ENCODE measurements around the gene ZCCHC24. TPM values are rescaled to one million over a fixed set of nuclear protein-coding genes. Genes with fewer than 3 reads are reported as not detected.

The ZCCHC24 gene
- total and polyA plus RNA-seq, 2 donors (not counting 3 experiments of a cell fraction or from before 2014, with no cell fraction given) = 5.2 to 8.4 TPM

DNA sequence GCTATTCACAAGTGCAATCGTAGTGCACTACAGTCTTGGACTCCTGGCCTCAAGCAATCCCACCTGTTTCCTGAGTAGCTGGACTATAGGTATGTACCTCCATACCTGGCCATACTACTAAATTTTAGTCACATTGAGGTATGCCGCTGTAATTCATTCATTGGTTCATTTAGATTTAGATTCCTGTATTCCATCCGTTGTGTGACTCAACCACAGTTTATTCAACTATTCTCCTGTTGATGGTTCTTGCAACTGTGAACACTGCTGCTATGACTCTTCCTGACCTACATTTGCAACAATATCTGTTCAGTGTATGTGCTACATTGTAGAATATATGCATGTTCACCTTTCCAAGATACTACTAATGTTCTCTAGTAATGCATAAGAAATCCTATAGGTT, 8.0 kb upstream of the ZCCHC24 start:
- ChIA-PET CTCF (interaction anchor here (1.1 kb wide), 1 partner anchor 14 kb away, joined by 3 read pairs; no protein-coding TSS in a partner anchor), POLR2A (no interaction called here)
- H3K9me3 ChIP-seq (replicated peaks; ENCODE audit: control insufficient read depth, insufficient read depth, low read length) = no peaks in the 10 kb centered on the region
- no peak overlapping the region for H2AFZ ChIP-seq (ENCODE audit: low read depth, low read length)
- H3K4me3 ChIP-seq (replicated peaks in 1 of 3; ENCODE audit: insufficient read depth in 1 of 3, low read depth in 1 of 3, low read length in 3 of 3) = no peak overlapping the region
- H3K27me3 ChIP-seq (ENCODE audit: control insufficient read depth in 2 of 2, insufficient read depth in 2 of 2, low read length in 2 of 2) = peaks cover 17 to 18% of the 10 kb centered on the region in 2 experiments
- H4K20me1 ChIP-seq (replicated peaks; ENCODE audit: control insufficient read depth, extremely low read depth, insufficient read depth, low read length) = no peaks in the 10 kb centered on the region
- no TSS peak for BruUV-seq (replicated peaks)
- H3K4me1 ChIP-seq (ENCODE audit: control insufficient read depth, extremely low read depth, insufficient read depth, low read length) = no peaks in the 10 kb centered on the region
- DNase-seq (ENCODE audit: low read depth, low spot score) (no peak), FAIRE-seq (no peak)
- no peaks in the 10 kb centered on the region for H3K36me3 ChIP-seq (ENCODE audit: control insufficient read depth in 2 of 2, extremely low read depth in 1 of 2, insufficient read depth in 2 of 2, low read length in 2 of 2)
- H3K27ac ChIP-seq (ENCODE audit: insufficient read depth, low read depth, low read length) = no peak overlapping the region
- no peaks in the 10 kb centered on the region for H3K79me2 ChIP-seq (ENCODE audit: control insufficient read depth, insufficient read depth, low read length)
- H3K9me1 ChIP-seq (replicated peaks; ENCODE audit: control insufficient read depth, extremely low read depth, insufficient read depth, low read length) = no peaks in the 10 kb centered on the region
- intact Hi-C loops (cut with micrococcal nuclease) (no loop called here), dilution Hi-C loops (cut with MboI; ENCODE audit: extremely low pct_ligation_motif_present, low sequenced_read_pairs) (no loop called here)
- H3K9ac ChIP-seq (replicated peaks; ENCODE audit: extremely low read depth, insufficient read depth, low read length) = no peak overlapping the region
- H3K4me2 ChIP-seq (ENCODE audit: insufficient read depth, low read length) = no peak overlapping the region
- TF ChIP-seq MYC (IDR thresholded peaks at IDR 0.05; ENCODE audit: low read depth, low read length) (no peak), EZH2 (IDR thresholded peaks at IDR 0.05; ENCODE audit: borderline replicate concordance, low read depth, low read length, severe bottlenecking) (no peak)

DNA sequence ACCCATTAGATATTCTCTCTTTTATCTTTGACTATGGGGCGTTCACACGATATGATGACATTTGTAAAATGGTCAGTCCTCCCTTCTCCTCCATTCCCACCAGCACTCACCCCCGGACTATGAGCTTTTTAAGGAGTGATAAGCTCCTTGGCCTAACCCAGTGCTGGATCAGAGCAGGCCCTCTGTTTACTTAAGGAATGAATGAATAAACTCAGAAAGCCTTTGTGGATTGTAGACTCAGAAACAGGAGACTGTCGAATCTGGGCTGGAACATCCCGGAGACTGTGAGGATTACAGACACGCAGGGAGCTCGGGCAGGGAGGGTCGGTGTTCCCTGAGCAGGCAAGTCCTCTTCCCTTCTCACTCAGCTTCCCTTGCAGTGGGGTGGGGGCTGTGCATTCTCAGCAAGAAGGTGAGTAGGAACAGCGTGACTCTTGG, 6.8 kb upstream of the ZCCHC24 start:
- H3K79me2 ChIP-seq (ENCODE audit: control insufficient read depth, insufficient read depth, low read length) = no peaks in the 10 kb centered on the region
- peaks cover 15 to 17% of the 10 kb centered on the region in 2 experiments for H3K27me3 ChIP-seq (ENCODE audit: control insufficient read depth in 2 of 2, insufficient read depth in 2 of 2, low read length in 2 of 2)
- ChIA-PET CTCF (no interaction called here), POLR2A (no interaction called here)
- intact Hi-C loops (cut with micrococcal nuclease) = no loop called here
- H3K4me2 ChIP-seq (ENCODE audit: insufficient read depth, low read length) = no peak overlapping the region
- dilution Hi-C loops (cut with MboI; ENCODE audit: extremely low pct_ligation_motif_present, low sequenced_read_pairs) = no loop called here
- no peak overlapping the region for H3K4me3 ChIP-seq (replicated peaks in 1 of 3; ENCODE audit: insufficient read depth in 1 of 3, low read depth in 1 of 3, low read length in 3 of 3)
- FAIRE-seq = no peak
- no TSS peak for BruUV-seq (replicated peaks)
- no peaks in the 10 kb centered on the region for H3K9me3 ChIP-seq (replicated peaks; ENCODE audit: control insufficient read depth, insufficient read depth, low read length)
- H3K36me3 ChIP-seq (ENCODE audit: control insufficient read depth in 2 of 2, extremely low read depth in 1 of 2, insufficient read depth in 2 of 2, low read length in 2 of 2) = no peaks in the 10 kb centered on the region
- no peaks in the 10 kb centered on the region for H4K20me1 ChIP-seq (replicated peaks; ENCODE audit: control insufficient read depth, extremely low read depth, insufficient read depth, low read length)
- H2AFZ ChIP-seq (ENCODE audit: low read depth, low read length) = no peak overlapping the region
- no peaks in the 10 kb centered on the region for H3K9me1 ChIP-seq (replicated peaks; ENCODE audit: control insufficient read depth, extremely low read depth, insufficient read depth, low read length)
- H3K27ac ChIP-seq (ENCODE audit: insufficient read depth, low read depth, low read length) = no peak overlapping the region
- DNase-seq (ENCODE audit: low read depth, low spot score) = no peak
- H3K9ac ChIP-seq (replicated peaks; ENCODE audit: extremely low read depth, insufficient read depth, low read length) = no peak overlapping the region
- no peaks in the 10 kb centered on the region for H3K4me1 ChIP-seq (ENCODE audit: control insufficient read depth, extremely low read depth, insufficient read depth, low read length)
- no peak for TF ChIP-seq MAX (IDR thresholded peaks at IDR 0.05; ENCODE audit: insufficient read depth, insufficient read length)
- TF ChIP-seq JUN (IDR thresholded peaks at IDR 0.05; ENCODE audit: borderline replicate concordance, insufficient read depth, insufficient read length, low read depth) = no peak
- TF ChIP-seq POLR2A (IDR thresholded peaks at IDR 0.05; ENCODE audit: low read depth, low read length) = no peak
- TF ChIP-seq FOS (IDR thresholded peaks at IDR 0.05; ENCODE audit: borderline replicate concordance, insufficient read depth, low read length) = no peak

All from endothelial cell of umbilical vein (primary cell).